ENCODE results near the gene LTBP3. TPM values are rescaled to one million over a fixed set of nuclear protein-coding genes. Genes with fewer than 3 reads are reported as not detected.
A peak's percentile ranks its signal among the peaks of the same experiment; 100 is the strongest.

The LTBP3 gene
- total and polyA plus RNA-seq, 2 of the 13 experiments (the other 11 are each of a cell fraction or from before 2014, with no cell fraction given), result 12.2 to 68.1 TPM

DNA sequence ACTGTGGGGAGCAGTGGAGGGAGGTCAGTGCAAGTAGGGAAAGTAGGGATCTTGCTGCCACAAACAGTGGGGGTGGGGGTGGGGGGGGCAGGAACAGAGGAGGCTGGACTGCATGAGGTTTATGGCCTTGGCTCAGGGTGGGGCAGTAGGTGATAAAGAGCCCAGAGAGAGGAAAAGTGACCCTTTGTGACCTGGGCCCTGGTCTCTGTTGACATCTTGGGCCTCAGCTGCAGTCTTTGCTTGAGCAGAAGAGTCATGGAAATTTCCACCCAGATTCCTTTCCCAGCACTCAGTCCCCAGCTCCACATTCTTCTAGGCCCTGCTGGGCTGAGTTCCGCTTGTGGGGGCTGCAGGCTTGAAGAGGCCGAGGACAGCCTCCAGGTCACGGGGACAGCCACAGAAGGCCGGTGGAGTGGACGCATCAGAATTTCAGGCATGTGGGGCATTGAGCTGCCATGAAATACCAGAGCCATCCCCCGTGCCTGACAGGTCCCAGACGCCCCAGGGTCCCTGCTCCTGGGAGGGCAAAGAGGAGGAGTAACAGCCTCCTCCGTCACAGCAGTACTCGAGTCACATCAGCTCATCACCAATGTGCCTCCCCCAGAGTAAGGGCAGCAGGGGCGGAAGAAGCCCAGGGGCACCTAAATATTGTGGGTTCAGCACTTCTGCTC lies 69.0 kb downstream of the LTBP3 start (continued):
- TF ChIP-seq TMF1 (CRISPR knock-in tag; IDR thresholded peaks at IDR 0.05; ENCODE audit: low read depth), result no peak
- no peak for TF ChIP-seq ZNF367 (CRISPR knock-in tag; IDR thresholded peaks at IDR 0.05; ENCODE audit: borderline replicate concordance)
- no peak for TF ChIP-seq ZNF619 (CRISPR knock-in tag; IDR thresholded peaks at IDR 0.05)
- TF ChIP-seq HNRNPL (IDR thresholded peaks at IDR 0.05; ENCODE audit: low read depth, low read length), result 0 out of 2 replicates have a peak, but pooled peaks have one; percentile 62
- 0 out of 2 replicates have a peak, but pooled peaks have one; percentile 58 for TF ChIP-seq MAF1 (CRISPR knock-in tag; IDR thresholded peaks at IDR 0.05; ENCODE audit: borderline replicate concordance)
- no peak for TF ChIP-seq YEATS2 (CRISPR knock-in tag; IDR thresholded peaks at IDR 0.05; ENCODE audit: borderline replicate concordance)
- TF ChIP-seq KMT2A (CRISPR knock-in tag; IDR thresholded peaks at IDR 0.05), result no peak; the same call in 1 of the 2 replicates
- TF ChIP-seq ZNF660 (CRISPR knock-in tag; IDR thresholded peaks at IDR 0.05; ENCODE audit: borderline replicate concordance, low read depth), result no peak
- TF ChIP-seq ZNF382 (CRISPR knock-in tag; IDR thresholded peaks at IDR 0.05; ENCODE audit: borderline replicate concordance), result no peak
- TF ChIP-seq TCF7 (IDR thresholded peaks at IDR 0.05; ENCODE audit: low read depth), result no peak
- TF ChIP-seq ZC3H4 (CRISPR knock-in tag; IDR thresholded peaks at IDR 0.05; ENCODE audit: borderline replicate concordance), result no peak; the same call in 1 of the 2 replicates
- TF ChIP-seq ZNF3 (CRISPR knock-in tag; IDR thresholded peaks at IDR 0.05), result no peak
- TF ChIP-seq, protein P1, sequence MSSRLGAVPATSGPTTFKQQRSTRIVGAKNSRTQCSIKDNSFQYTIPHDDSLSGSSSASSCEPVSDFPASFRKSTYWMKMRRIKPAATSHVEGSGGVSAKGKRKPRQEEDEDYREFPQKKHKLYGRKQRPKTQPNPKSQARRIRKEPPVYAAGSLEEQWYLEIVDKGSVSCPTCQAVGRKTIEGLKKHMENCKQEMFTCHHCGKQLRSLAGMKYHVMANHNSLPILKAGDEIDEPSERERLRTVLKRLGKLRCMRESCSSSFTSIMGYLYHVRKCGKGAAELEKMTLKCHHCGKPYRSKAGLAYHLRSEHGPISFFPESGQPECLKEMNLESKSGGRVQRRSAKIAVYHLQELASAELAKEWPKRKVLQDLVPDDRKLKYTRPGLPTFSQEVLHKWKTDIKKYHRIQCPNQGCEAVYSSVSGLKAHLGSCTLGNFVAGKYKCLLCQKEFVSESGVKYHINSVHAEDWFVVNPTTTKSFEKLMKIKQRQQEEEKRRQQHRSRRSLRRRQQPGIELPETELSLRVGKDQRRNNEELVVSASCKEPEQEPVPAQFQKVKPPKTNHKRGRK (CRISPR knock-in tag; IDR thresholded peaks at IDR 0.05), result no peak
- TF ChIP-seq, protein P2, sequence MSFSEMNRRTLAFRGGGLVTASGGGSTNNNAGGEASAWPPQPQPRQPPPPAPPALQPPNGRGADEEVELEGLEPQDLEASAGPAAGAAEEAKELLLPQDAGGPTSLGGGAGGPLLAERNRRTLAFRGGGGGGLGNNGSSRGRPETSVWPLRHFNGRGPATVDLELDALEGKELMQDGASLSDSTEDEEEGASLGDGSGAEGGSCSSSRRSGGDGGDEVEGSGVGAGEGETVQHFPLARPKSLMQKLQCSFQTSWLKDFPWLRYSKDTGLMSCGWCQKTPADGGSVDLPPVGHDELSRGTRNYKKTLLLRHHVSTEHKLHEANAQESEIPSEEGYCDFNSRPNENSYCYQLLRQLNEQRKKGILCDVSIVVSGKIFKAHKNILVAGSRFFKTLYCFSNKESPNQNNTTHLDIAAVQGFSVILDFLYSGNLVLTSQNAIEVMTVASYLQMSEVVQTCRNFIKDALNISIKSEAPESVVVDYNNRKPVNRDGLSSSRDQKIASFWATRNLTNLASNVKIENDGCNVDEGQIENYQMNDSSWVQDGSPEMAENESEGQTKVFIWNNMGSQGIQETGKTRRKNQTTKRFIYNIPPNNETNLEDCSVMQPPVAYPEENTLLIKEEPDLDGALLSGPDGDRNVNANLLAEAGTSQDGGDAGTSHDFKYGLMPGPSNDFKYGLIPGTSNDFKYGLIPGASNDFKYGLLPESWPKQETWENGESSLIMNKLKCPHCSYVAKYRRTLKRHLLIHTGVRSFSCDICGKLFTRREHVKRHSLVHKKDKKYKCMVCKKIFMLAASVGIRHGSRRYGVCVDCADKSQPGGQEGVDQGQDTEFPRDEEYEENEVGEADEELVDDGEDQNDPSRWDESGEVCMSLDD (CRISPR knock-in tag; IDR thresholded peaks at IDR 0.05; ENCODE audit: borderline replicate concordance), result no peak
- TF ChIP-seq GABPA (IDR thresholded peaks at IDR 0.05; ENCODE audit: low read depth, low read length), result no peak
- peak; percentile 55; the same call in 1 of the 2 replicates for TF ChIP-seq GABPA (CRISPR knock-in tag; IDR thresholded peaks at IDR 0.05; ENCODE audit: low read depth)
- TF ChIP-seq, protein P3, sequence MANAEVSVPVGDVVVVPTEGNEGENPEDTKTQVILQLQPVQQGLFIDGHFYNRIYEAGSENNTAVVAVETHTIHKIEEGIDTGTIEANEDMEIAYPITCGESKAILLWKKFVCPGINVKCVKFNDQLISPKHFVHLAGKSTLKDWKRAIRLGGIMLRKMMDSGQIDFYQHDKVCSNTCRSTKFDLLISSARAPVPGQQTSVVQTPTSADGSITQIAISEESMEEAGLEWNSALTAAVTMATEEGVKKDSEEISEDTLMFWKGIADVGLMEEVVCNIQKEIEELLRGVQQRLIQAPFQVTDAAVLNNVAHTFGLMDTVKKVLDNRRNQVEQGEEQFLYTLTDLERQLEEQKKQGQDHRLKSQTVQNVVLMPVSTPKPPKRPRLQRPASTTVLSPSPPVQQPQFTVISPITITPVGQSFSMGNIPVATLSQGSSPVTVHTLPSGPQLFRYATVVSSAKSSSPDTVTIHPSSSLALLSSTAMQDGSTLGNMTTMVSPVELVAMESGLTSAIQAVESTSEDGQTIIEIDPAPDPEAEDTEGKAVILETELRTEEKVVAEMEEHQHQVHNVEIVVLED (CRISPR knock-in tag; IDR thresholded peaks at IDR 0.05; ENCODE audit: borderline replicate concordance), result no peak
- TF ChIP-seq, protein P4, sequence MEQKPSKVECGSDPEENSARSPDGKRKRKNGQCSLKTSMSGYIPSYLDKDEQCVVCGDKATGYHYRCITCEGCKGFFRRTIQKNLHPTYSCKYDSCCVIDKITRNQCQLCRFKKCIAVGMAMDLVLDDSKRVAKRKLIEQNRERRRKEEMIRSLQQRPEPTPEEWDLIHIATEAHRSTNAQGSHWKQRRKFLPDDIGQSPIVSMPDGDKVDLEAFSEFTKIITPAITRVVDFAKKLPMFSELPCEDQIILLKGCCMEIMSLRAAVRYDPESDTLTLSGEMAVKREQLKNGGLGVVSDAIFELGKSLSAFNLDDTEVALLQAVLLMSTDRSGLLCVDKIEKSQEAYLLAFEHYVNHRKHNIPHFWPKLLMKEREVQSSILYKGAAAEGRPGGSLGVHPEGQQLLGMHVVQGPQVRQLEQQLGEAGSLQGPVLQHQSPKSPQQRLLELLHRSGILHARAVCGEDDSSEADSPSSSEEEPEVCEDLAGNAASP (CRISPR knock-in tag; IDR thresholded peaks at IDR 0.05; ENCODE audit: borderline replicate concordance), result peak; percentile 79; the same call in 1 of the 2 replicates
- TF ChIP-seq ZNF607 (CRISPR knock-in tag; IDR thresholded peaks at IDR 0.05; ENCODE audit: borderline replicate concordance), result no peak
- TF ChIP-seq, protein P5, sequence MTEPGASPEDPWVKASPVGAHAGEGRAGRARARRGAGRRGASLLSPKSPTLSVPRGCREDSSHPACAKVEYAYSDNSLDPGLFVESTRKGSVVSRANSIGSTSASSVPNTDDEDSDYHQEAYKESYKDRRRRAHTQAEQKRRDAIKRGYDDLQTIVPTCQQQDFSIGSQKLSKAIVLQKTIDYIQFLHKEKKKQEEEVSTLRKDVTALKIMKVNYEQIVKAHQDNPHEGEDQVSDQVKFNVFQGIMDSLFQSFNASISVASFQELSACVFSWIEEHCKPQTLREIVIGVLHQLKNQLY (CRISPR knock-in tag; IDR thresholded peaks at IDR 0.05), result no peak
- no peak for TF ChIP-seq ARNT2 (CRISPR knock-in tag; IDR thresholded peaks at IDR 0.05; ENCODE audit: low read depth)
- no peak for TF ChIP-seq ZNF230 (CRISPR knock-in tag; IDR thresholded peaks at IDR 0.05)
